Measurements from ENCODE around the gene OSBP. TPM values are rescaled to one million over a fixed set of nuclear protein-coding genes. Genes with fewer than 3 reads are reported as not detected.

Gene OSBP

DNA sequence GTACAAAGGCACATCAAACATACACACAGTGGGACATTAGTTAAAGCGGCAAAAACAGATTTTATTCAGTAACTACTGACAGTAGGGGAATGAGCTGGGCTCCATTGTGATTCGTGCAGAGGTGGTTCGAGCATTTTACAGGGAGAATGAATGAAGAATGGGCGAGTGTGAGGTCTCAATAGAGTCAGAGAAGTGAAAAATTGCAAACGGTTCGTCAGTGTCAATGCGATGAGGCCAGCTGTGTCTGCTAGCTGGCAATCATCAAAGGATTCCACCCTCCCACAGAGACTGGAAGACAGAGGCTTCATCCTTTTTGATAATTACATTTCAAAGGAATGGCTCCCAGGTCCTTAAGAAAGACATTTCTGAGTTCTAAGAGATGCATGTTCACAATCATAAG, 86.9 kb downstream of the OSBP start:
- Histone ChIP-seq H3K27me3 (ENCODE audit: control insufficient read depth in 1 of 2, insufficient read depth in 1 of 2, low read length in 2 of 2) (peaks cover 0 to 15% of the 10 kb centered on the region in 2 experiments), H2BK5ac (ENCODE audit: low read depth, low read length, poor library complexity, severe bottlenecking) (no peak overlapping the region), H3K9ac (ENCODE audit: low read length) (no peak overlapping the region), H3K4me3 (ENCODE audit: insufficient read depth in 1 of 2, low read depth in 1 of 2, low read length in 2 of 2) (no peak overlapping the region), H3K4me1 (ENCODE audit: control insufficient read depth, insufficient read depth, low read depth, low read length) (no peaks in the 10 kb centered on the region), H3K23ac (ENCODE audit: low read length in 2 of 2) (no peak overlapping the region), H2BK120ac (ENCODE audit: low read depth, low read length) (no peak overlapping the region), H4K8ac (ENCODE audit: low read length) (no peak overlapping the region), H2BK15ac (ENCODE audit: low read depth, poor library complexity, severe bottlenecking) (no peak overlapping the region), H3K4me2 (ENCODE audit: low read length, poor library complexity, severe bottlenecking) (no peak overlapping the region), H3K79me1 (replicated peaks; ENCODE audit: low read length, poor library complexity, severe bottlenecking) (no peaks in the 10 kb centered on the region), H2BK12ac (ENCODE audit: low read length in 2 of 2) (no peak overlapping the region), H3K36me3 (ENCODE audit: control insufficient read depth in 1 of 2, insufficient read depth in 2 of 2, low read depth in 1 of 2, low read length in 2 of 2) (no peaks in the 10 kb centered on the region), H3K9me3 (ENCODE audit: control insufficient read depth, low read length) (no peaks in the 10 kb centered on the region), H3K14ac (ENCODE audit: low read length in 2 of 2) (no peak overlapping the region), H3K27ac (ENCODE audit: low read length, poor library complexity, severe bottlenecking) (no peak overlapping the region), H2AFZ (ENCODE audit: low read depth, low read length) (no peak overlapping the region), H3K4ac (ENCODE audit: low read depth in 1 of 2, low read length in 2 of 2) (no peak overlapping the region), H3K18ac (ENCODE audit: low read depth in 1 of 2, low read length in 2 of 2) (no peak overlapping the region), H4K91ac (ENCODE audit: low read length) (no peak overlapping the region), H2AK5ac (ENCODE audit: low read length, severe bottlenecking) (no peak overlapping the region)
- 39% methylated on average over 7 of the region's 7 CpGs for whole genome bisulfite sequencing
- no peak for DNase-seq

Small RNA genes within 50 kb of the gene (small RNA-seq; reads per million reads assigned to genes)
- gene MIR3162 (ENCODE audit: low read depth): not detected

Data from mesenchymal stem cell (in vitro differentiated cells and primary cell).